ENCODE measurements around the gene PRR19. TPM values are rescaled to one million over a fixed set of nuclear protein-coding genes. Genes with fewer than 3 reads are reported as not detected.

PRR19 gene
- total RNA-seq, 1 experiment from 2014 or later: 3.2 TPM

- Histone ChIP-seq H3K4me1 (ENCODE audit: insufficient read depth, low read length) (no peaks in the 10 kb centered on the region), H3K18ac (ENCODE audit: insufficient read length, low read depth, low read length) (no peak overlapping the region), H3K27me3 (ENCODE audit: insufficient read depth, low read length) (peaks cover 3% of the 10 kb centered on the region; the same call in 1 of the 2 replicates), H4K8ac (replicated peaks; ENCODE audit: insufficient read length, low read depth, low read length) (no peak overlapping the region), H3K27ac (ENCODE audit: insufficient read length, low read depth, low read length) (no peak overlapping the region), H3T11ph (ENCODE audit: low read length) (no peak overlapping the region), H2BK120ac (ENCODE audit: low read depth, low read length, poor library complexity, severe bottlenecking) (no peak overlapping the region), H4K20me1 (ENCODE audit: control insufficient read depth, insufficient read depth, insufficient read length) (no peaks in the 10 kb centered on the region), H2AFZ (ENCODE audit: low read length) (no peak overlapping the region), H2BK5ac (ENCODE audit: insufficient read length, low read length) (no peak overlapping the region), H2BK20ac (ENCODE audit: low read depth, low read length, poor library complexity, severe bottlenecking) (no peak overlapping the region), H2AK5ac (ENCODE audit: insufficient read length, low read length) (no peak overlapping the region), H3K4ac (ENCODE audit: low read depth, low read length) (no peak overlapping the region), H3K4me2 (ENCODE audit: insufficient read depth, insufficient read length, low read length) (no peak overlapping the region), H3K9me3 (ENCODE audit: control insufficient read depth, low read depth, low read length) (no peaks in the 10 kb centered on the region), H2BK12ac (ENCODE audit: insufficient read length, low read depth, low read length) (no peak overlapping the region), H3K23ac (ENCODE audit: insufficient read length, low read depth, low read length) (no peak overlapping the region), H2BK15ac (ENCODE audit: low read depth, low read length) (no peak overlapping the region), H3K9ac (ENCODE audit: extremely low read depth, insufficient read length, low read length) (no peak overlapping the region), H3K56ac (ENCODE audit: insufficient read length, low read depth, low read length) (no peak overlapping the region), H3K23me2 (ENCODE audit: insufficient read length, low read depth, low read length, poor library complexity, severe bottlenecking) (peaks cover 3% of the 10 kb centered on the region), H4K91ac (ENCODE audit: insufficient read length, low read depth, low read length) (no peak overlapping the region), H3K79me2 (ENCODE audit: insufficient read depth, low read length) (no peaks in the 10 kb centered on the region), H4K5ac (ENCODE audit: insufficient read length, low read depth, low read length) (no peak overlapping the region), H3K14ac (ENCODE audit: insufficient read depth, low read length) (no peak overlapping the region), H3K79me1 (ENCODE audit: insufficient read depth, low read depth, low read length, poor library complexity, severe bottlenecking) (no peaks in the 10 kb centered on the region)
- WGBS (ENCODE audit: extremely low coverage, insufficient read length, low lambda C conversion rate): no CpG with 5 or more reads among the region's 13 CpGs
- no peak for DNase-seq
- TF ChIP-seq CTCF (conservative IDR thresholded peaks at IDR 0.05): no peak
- H3K4me1 Mint-ChIP-seq: peaks cover 9 to 19% of the 10 kb centered on the region in 2 experiments
- H3K9me3 Mint-ChIP-seq: no peaks in the 10 kb centered on the region
- no peaks in the 10 kb centered on the region; a peak in 1 of 7 replicates for H3K36me3 Mint-ChIP-seq (ENCODE audit: insufficient read depth in 1 of 3, low read depth in 3 of 3)
- no peak overlapping the region for H3K4me3 Mint-ChIP-seq
- no peak overlapping the region for H3K27ac Mint-ChIP-seq
- H3K27me3 Mint-ChIP-seq (ENCODE audit: low read depth): peaks cover 67% of the 10 kb centered on the region
Observed at GRCh38 chr19:42317535-42317934, 15.6 kb downstream of the PRR19 start.
